ENCODE data around the gene UMODL1.

DNA sequence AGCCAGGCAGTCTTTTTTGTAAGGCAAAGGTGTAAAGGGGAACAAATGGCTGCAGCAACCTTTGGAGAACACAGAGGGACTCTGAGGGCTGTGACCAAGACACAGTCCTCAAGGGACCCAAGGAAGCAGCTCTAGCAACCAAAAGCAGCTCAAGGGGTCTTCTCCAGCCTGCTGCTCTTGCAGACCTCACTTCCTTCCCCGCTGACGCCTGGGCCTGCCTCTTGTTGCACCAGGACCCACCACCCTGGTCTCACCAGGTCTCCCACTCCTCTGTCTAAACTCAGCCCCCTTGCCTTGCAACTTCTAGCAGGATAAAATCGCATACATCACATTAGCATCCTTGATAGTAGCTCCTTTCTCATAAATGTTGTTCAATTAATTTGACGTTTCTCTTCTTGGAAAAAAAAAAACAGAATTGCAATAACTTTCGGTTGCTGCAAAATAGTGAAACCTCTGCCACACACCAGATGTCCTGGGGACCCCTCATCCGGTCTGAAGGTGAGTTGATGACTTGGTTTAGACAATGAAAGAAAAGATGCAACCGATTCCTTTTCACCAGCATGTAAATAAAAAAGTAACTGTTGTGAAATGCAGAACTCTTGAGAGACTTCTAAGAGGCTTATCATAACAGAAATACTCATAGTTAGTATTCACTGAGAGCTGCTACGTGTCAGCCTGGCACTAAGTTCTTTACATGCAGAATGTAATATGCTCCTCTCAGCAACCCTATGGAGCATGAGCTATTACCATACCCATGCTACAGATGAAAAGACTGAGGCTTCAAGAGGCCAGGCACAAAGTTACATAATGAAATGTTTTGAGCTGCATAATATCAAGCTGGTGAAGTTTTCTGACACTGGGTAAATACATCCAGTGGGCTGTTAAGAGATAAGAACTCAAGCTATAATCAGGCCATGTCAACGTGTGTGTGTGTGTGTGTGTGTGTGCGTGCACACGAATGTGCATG, 58.5 kb downstream of the UMODL1 start:
- TF ChIP-seq CTCF (conservative IDR thresholded peaks at IDR 0.05) (no peak), EZH2 (IDR thresholded peaks at IDR 0.05; ENCODE audit: low read depth) (no peak)
